Neuronal stem cell (in vitro differentiated cells): ENCODE measurements around the gene LAMB4.

Experiments used
- DNase-seq: peaks from one replicate; pipeline ENCODE4 v3.0.0-alpha.2; 2013; ENCODE audit warnings: low spot score
- H2AFZ ChIP-seq: one replicate; pipeline ENCODE4 v1.6.1; 2013; ENCODE audit warnings: mild to moderate bottlenecking, low read length, inconsistent platforms
- H2AK5ac ChIP-seq: 2 replicates; pipeline ENCODE4 v1.6.1; 2013; ENCODE audit warnings: low read depth, mild to moderate bottlenecking, inconsistent platforms, low read length, moderate library complexity, mixed read lengths
- H2BK120ac ChIP-seq: 2 replicates; pipeline ENCODE4 v1.6.1; 2013; ENCODE audit warnings: low read depth, mild to moderate bottlenecking, inconsistent platforms, low read length, moderate library complexity, mixed read lengths
- H2BK12ac ChIP-seq: one replicate; pipeline ENCODE4 v1.6.1; 2013; ENCODE audit warnings: low read length, inconsistent platforms
- H2BK15ac ChIP-seq: 2 replicates; pipeline ENCODE4 v1.6.1; 2013; ENCODE audit warnings: mild to moderate bottlenecking, low read length, inconsistent platforms, mixed read lengths
- H2BK5ac ChIP-seq: one replicate; pipeline ENCODE4 v1.6.1; 2013; ENCODE audit warnings: inconsistent platforms, mild to moderate bottlenecking, low read length, moderate library complexity
- H3K14ac ChIP-seq: one replicate; pipeline ENCODE4 v1.6.1; 2013; ENCODE audit warnings: low read length, inconsistent platforms
- H3K18ac ChIP-seq: 2 replicates; pipeline ENCODE4 v1.6.1; 2013; ENCODE audit warnings: low read length, inconsistent platforms
- H3K23ac ChIP-seq: 2 replicates; pipeline ENCODE4 v1.6.1; 2013; ENCODE audit warnings: low read depth, mild to moderate bottlenecking, mixed read lengths, low read length, inconsistent platforms; ENCODE audit not compliant: poor library complexity
- H3K27ac ChIP-seq: replicated peaks from 3 replicates; pipeline ENCODE4 v1.5.1; 2013; ENCODE audit warnings: low read length, inconsistent platforms
- H3K27me3 ChIP-seq, 3 experiments: 2 replicates each; pipeline ENCODE4 v1.6.1; 2013; ENCODE audit warnings: low read length in 3 of 3, mild to moderate bottlenecking in 2 of 3, inconsistent platforms in 1 of 3, low read depth in 1 of 3, mixed read lengths in 1 of 3, moderate library complexity in 1 of 3; ENCODE audit not compliant: control insufficient read depth in 3 of 3, insufficient read depth in 3 of 3
- H3K36me3 ChIP-seq, 2 donors: replicated peaks in 1 of 2; 2 replicates each; pipeline ENCODE4 v1.6.1; 2013; ENCODE audit warnings: low read length in 2 of 2; ENCODE audit not compliant: control insufficient read depth in 2 of 2, insufficient read depth in 2 of 2
- H3K4ac ChIP-seq: 2 replicates; pipeline ENCODE4 v1.6.1; 2013; ENCODE audit warnings: inconsistent platforms, mild to moderate bottlenecking, low read length, moderate library complexity
- H3K4me1 ChIP-seq, 2 donors: 1 replicate in 1 of 2; 2 replicates in 1 of 2; pipeline ENCODE4 v1.6.1; 2013; ENCODE audit warnings: low read length in 2 of 2, low read depth in 1 of 2; ENCODE audit not compliant: control insufficient read depth in 2 of 2, insufficient read depth in 1 of 2
- H3K4me2 ChIP-seq: one replicate; pipeline ENCODE4 v1.6.1; 2013; ENCODE audit warnings: mild to moderate bottlenecking, low read length, inconsistent platforms; ENCODE audit not compliant: insufficient read depth, poor library complexity, severe bottlenecking
- H3K4me3 ChIP-seq, 2 donors: 2 replicates each; pipeline ENCODE4 v1.5.1; 2013; ENCODE audit warnings: low read length in 2 of 2, mild to moderate bottlenecking in 2 of 2, inconsistent platforms in 1 of 2, moderate library complexity in 1 of 2
- H3K79me1 ChIP-seq: one replicate; pipeline ENCODE4 v1.6.1; 2013; ENCODE audit warnings: low read depth, mild to moderate bottlenecking, inconsistent platforms, low read length, moderate library complexity
- H3K9ac ChIP-seq: one replicate; pipeline ENCODE4 v1.6.1; 2013; ENCODE audit warnings: mild to moderate bottlenecking, low read depth, low read length, inconsistent platforms; ENCODE audit not compliant: poor library complexity
- H3K9me3 ChIP-seq, 2 donors: replicated peaks in 1 of 2; 2 replicates each; pipeline versions ENCODE3 to v1.6.1; 2013; ENCODE audit warnings: low read length in 2 of 2, mild to moderate bottlenecking in 2 of 2, inconsistent platforms in 1 of 2, low read depth in 1 of 2, mixed read lengths in 1 of 2, moderate library complexity in 1 of 2; ENCODE audit not compliant: control insufficient read depth in 2 of 2, insufficient read depth in 1 of 2
- H4K8ac ChIP-seq: one replicate; pipeline ENCODE4 v1.6.1; 2013; ENCODE audit warnings: low read depth, mild to moderate bottlenecking, inconsistent platforms, low read length, moderate library complexity
- H4K91ac ChIP-seq: one replicate; pipeline ENCODE4 v1.6.1; 2013; ENCODE audit warnings: low read length, low read depth, mild to moderate bottlenecking, inconsistent platforms; ENCODE audit not compliant: poor library complexity
- WGBS, 2 donors: extraction: QIAGEN DNeasy Blood & Tissue Kit; methylation state at CpG; one replicate each; pipeline ENCODE4 v1.1.7; 2013; ENCODE audit warnings: missing lambda C conversion rate in 2 of 2, mixed read lengths in 1 of 2; ENCODE audit not compliant: insufficient read length in 2 of 2, insufficient replicate concordance in 1 of 2; ENCODE audit errors: extremely low coverage in 2 of 2; 5-methylcytosine and 5-hydroxymethylcytosine counted together

The LAMB4 gene

DNA sequence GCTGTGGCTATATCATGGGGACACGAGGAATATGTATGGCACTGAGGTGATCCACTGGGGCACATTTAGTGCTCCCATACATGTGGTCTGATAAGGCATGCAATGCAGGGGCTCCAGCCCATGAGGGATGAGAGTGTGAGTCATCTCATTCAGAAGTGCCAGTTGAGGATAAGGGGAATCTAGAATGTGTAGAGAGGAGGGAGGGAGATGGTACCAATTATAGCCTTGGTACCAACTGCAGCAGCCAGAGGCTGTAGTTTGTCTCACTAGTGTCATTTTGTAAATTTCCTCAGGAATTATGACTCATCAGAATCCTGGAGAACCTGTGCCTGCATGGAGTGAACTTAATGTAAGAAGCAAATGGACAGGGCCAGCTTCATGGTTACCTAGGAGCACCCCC is 46.2 kb downstream of the LAMB4 start:
- H3K4me2 ChIP-seq, result no peak overlapping the region
- H3K14ac ChIP-seq, result no peak overlapping the region

DNA sequence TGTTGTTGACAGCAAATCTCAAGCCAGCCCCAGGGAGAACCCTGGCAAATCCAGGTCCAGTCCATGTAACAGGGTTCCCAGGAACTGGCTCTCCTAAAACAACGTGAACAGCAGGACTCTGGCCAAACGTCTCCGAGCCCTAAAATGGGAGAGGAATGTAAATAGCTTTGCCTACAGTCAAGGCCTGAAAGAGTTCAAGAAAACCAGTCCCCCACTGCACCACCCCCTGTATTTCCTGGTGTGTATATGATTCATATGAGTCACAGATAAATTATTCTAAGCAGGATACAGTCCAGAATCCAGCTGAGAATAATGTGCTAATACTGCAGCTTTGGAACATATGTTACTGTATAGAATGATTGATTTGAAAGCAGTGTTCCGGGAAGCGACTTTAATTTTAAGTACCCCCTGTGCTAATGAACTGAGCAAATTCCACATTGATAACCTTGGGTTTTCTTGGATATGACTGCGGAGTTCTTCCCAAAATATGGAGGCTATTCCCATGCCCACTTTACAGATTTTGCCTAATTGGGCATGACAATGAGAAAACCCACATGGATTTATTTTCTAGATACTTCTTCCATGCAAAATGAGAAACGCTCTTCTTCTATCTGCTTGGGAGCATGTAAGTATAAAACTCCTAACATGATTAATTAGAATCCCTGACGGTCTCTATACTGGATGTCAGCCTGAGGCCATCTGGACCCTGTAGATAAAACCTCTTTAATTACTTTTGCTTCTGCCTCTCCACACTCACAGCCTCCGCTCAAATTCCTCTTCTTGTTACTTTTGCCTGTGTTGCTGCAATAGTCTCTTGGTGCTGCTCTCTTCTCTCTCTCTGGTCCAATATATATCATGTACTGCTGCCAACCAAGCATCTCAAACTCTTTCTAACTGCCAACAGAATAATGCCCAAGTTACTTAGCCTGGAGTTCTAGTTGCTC is 50.2 kb downstream of the LAMB4 start:
- Histone ChIP-seq H3K23ac (no peak overlapping the region), H4K8ac (no peak overlapping the region), H3K36me3 (no peaks in the 10 kb centered on the region), H3K4me1 (peaks cover 0 to 2% of the 10 kb centered on the region in 2 donors), H2BK15ac (no peak overlapping the region), H3K79me1 (no peaks in the 10 kb centered on the region), H2BK120ac (no peak overlapping the region), H3K4ac (no peak overlapping the region), H3K27ac (no peak overlapping the region), H2AFZ (no peak overlapping the region), H3K27me3 (no peaks in the 10 kb centered on the region), H3K9me3 (peaks cover 0 to 2% of the 10 kb centered on the region in 2 donors), H3K9ac (no peak overlapping the region), H4K91ac (no peak overlapping the region), H3K4me3 (no peak overlapping the region), H2BK5ac (no peak overlapping the region), H3K18ac (no peak overlapping the region), H2AK5ac (no peak overlapping the region), H3K14ac (no peak overlapping the region), H3K4me2 (no peak overlapping the region), H2BK12ac (no peak overlapping the region)
- WGBS, 2 donors, result no CpG with 5 or more reads among the region's 9 CpGs
- DNase-seq, result no peak

More for the DNA sequence above, 46.2 kb downstream of the LAMB4 start:
- Histone ChIP-seq H2AFZ (no peak overlapping the region), H3K23ac (no peak overlapping the region), H2BK12ac (no peak overlapping the region), H2BK5ac (no peak overlapping the region), H4K91ac (no peak overlapping the region), H3K27me3 (no peaks in the 10 kb centered on the region), H3K27ac (no peak overlapping the region), H3K36me3 (no peaks in the 10 kb centered on the region), H4K8ac (no peak overlapping the region), H2BK15ac (no peak overlapping the region), H3K18ac (no peak overlapping the region), H3K9ac (no peak overlapping the region), H3K4ac (no peak overlapping the region), H3K4me1 (no peaks in the 10 kb centered on the region), H2BK120ac (no peak overlapping the region), H2AK5ac (no peak overlapping the region), H3K9me3 (peaks cover 0 to 2% of the 10 kb centered on the region in 2 donors), H3K79me1 (no peaks in the 10 kb centered on the region), H3K4me3 (no peak overlapping the region)
- WGBS, 2 donors, result no CpG with 5 or more reads among the region's 1 CpG
- no peak for DNase-seq

DNA sequence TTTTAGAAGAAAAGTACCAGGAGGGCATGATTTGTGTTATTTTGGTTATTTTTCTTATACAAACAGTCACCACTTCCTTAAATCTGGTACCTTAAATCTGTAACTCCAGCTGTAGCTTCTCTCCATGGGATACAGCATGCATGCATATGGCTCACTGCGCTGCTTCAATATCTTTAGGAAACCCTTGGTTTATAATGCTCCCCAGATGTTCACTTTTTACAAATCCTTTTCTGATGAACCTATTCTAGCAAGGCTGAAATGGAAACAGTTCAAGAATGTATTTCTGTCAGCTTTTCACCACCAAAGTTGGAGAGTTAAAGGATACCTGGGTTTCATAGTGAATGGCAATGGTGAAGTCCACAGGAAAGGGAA is 50.9 kb downstream of the LAMB4 start:
- Histone ChIP-seq H4K8ac (no peak overlapping the region), H3K9ac (no peak overlapping the region), H4K91ac (no peak overlapping the region), H2BK12ac (no peak overlapping the region), H3K4me2 (no peak overlapping the region), H3K36me3 (no peaks in the 10 kb centered on the region), H3K18ac (no peak overlapping the region), H2BK15ac (no peak overlapping the region), H3K4me1 (peaks cover 0 to 2% of the 10 kb centered on the region in 2 donors), H3K14ac (no peak overlapping the region), H3K9me3 (peaks cover 0 to 2% of the 10 kb centered on the region in 2 donors), H3K4ac (no peak overlapping the region), H2AFZ (no peak overlapping the region), H2AK5ac (no peak overlapping the region), H3K23ac (no peak overlapping the region), H3K4me3 (no peak overlapping the region), H3K27ac (no peak overlapping the region), H2BK5ac (no peak overlapping the region), H3K79me1 (no peaks in the 10 kb centered on the region), H2BK120ac (no peak overlapping the region), H3K27me3 (no peaks in the 10 kb centered on the region)
- no CpG with 5 or more reads among the region's 1 CpG for WGBS, 2 donors
- no peak for DNase-seq

DNA sequence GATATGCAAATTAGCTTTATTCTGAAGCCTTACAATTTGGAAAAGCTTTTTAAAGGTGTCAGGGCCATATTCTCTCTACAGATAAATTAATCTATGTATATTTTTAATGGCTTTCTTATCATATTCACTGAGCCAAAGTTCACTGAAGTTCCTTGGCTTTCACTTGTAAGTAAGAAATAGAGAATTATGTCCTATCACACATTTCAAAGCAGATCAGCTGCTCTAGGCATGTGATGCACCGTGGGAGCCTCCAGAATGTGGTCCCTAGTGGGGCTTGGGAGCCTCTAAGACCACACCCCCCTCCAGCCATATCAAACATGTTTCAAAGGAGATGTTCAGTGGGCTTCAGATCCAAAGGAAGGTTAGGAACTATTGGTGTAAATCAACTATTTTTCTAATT is 51.5 kb downstream of the LAMB4 start:
- Histone ChIP-seq H4K8ac (no peak overlapping the region), H2BK12ac (no peak overlapping the region), H2BK15ac (no peak overlapping the region), H2BK120ac (no peak overlapping the region), H3K9ac (no peak overlapping the region), H4K91ac (no peak overlapping the region), H3K36me3 (no peaks in the 10 kb centered on the region), H3K23ac (no peak overlapping the region), H2AK5ac (no peak overlapping the region), H2AFZ (no peak overlapping the region), H3K4me3 (no peak overlapping the region), H3K27ac (no peak overlapping the region), H2BK5ac (no peak overlapping the region), H3K4ac (no peak overlapping the region), H3K79me1 (no peaks in the 10 kb centered on the region), H3K14ac (no peak overlapping the region), H3K4me2 (no peak overlapping the region), H3K18ac (no peak overlapping the region), H3K27me3 (no peaks in the 10 kb centered on the region), H3K9me3 (peaks cover 0 to 2% of the 10 kb centered on the region in 2 donors), H3K4me1 (peaks cover 0 to 2% of the 10 kb centered on the region in 2 donors)
- no peak for DNase-seq
- WGBS, 2 donors, result no CpG with 5 or more reads among the region's 1 CpG
